Stimulated activated CD4-positive, alpha-beta T cell treated with anti-CD3 and anti-CD28 coated beads, Interleukin-12 subunit alpha, Interleukin-12 subunit beta, amount 100 ng/mL, for 48 hours (primary cell): ENCODE data around the gene FKBP8.

Experiments
- DNase-seq, 3 donors: peaks; one replicate each; pipeline ENCODE4 v3.0.0-alpha.2; 2020; ENCODE audit warnings: low read depth in 2 of 3, low spot score in 1 of 3

Gene FKBP8

DNA sequence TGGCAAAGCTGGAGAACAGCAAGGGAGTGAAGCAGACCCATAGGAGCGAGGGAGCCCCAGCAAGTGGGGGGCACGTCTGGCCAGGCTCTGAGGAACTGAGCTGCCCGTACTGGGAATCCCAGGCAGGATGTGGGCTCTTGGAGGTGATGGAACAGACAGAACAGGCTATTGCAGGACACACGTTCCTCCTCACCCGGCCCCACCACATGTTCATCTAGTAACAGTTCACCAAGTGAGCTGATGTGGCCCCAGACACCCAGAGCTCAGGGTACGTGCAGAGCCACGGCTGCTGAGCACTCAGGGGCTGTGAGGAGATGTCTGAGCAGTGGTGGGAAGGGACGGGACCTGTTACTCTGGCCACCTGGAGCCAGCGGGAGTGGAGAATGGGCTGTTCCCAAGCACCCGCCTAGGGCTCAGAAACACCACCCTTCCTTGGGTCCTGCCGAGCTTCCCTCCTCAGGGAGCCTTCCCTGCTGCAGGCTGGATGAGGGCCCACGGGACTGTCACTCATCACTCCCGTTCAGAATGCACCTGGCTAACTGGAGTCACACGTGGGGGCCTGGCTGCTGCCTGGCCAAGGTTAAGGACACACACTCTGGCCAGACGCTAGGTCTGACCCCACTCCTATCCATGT, 39.9 kb downstream of the FKBP8 start:
- DNase-seq, result no peak

DNA sequence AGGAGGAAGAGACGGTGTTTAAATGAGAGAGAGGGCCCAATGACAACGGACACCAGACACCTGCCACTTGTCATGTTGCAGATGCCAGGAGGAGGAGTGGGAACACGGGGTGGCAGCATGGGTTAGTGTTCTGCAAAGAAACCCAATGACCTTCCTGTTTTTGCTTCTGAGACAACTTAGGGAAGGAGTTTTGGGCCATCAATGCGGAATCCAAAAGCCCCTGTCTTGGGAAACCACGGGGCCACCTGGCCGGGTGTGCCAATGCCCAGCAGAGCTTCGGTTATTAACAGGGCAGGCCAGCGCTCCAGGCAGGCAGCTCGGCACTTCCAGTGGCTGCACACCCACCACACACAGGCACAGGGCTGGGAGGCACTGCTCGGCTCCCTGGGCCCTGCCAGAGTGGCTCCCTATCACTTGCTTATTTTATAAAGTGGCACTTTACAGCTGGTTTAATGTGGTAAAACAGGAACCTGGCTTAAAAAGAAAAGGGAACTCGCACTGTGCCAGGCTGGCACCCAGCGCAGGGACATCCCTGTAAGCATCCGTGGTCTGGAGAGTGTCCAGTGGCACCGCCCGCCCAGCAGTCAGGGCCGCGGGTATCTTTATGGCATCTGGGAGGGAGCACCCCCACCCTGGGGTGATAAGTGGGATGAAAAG, 40.6 kb downstream of the FKBP8 start:
- no peak for DNase-seq

DNA sequence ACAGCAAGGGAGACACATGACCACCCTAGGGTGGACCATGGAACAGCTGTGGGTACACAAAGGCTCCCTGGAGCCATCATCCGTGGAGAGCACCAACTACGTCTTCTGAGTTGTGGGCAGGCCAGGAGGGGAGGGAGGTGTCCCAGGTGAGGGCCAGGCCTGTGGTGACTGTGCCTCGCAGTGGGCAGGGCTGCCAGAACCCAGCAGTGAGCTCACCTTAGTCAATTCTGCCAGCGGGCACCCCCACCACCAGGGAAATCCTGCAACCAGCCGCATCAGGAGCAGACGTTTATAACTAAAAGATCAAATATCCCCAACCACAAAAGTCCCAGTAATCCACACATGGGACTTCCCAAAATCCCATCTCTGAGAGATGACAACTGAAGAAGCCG, 41.1 kb downstream of the FKBP8 start:
- DNase-seq, result no peak

DNA sequence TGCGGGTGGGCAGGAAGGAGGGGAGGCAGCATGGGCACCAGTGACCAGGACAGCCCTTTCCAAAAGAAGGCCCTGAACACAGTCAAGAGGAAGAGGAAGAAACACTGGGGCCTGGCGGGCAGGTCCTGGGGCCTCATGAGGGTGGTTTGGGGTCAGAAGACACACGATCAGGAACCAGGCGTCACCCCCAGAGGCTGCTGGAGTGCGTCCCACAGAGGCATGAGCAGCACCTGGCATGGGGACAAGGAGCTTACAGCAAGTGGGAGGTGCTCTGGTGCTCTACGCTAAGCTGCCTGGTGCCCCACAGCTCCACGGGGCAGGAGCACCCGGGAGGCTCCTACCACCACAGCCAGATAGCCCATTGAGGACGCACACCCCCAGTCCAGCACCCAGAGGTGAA, 41.5 kb downstream of the FKBP8 start:
- no peak for DNase-seq

DNA sequence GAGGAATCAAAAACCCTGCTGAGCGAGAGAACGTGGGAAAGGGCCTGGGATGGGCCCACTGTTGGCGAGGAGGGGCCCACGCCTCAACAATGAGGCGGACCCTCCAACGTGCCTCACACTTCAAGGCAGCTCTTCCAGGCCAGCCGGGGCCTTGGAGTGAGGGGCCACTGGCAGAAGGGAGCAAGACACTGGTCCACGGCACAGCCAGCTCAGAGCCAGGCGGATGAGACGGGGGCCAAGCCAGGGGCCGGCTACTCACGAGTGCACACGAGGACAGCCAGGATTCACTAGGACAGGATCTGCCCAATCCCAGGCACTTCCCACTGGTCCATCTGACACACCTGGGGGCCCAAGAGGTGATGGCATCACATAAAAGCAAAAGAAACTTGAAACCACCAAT, 42.0 kb downstream of the FKBP8 start:
- no peak for DNase-seq

DNA sequence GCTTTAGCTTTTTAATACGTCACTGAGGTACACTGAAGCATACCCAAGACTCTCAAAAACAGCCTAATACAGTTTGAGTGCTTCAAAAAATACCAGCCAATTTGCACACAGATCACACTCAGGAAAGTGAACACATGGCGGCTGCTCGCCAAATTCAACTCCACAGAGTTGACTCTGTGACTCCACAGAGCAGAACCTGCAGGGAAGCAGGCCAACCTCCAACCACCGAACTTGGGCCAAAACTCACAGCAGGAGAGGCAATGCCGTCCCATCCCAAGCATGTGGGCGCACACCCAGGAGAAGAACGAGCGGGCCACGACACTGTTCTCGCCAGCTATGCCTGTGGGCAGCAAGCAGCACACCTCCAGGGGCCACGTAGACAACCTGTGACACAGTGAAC, 42.6 kb downstream of the FKBP8 start:
- DNase-seq, result no peak

DNA sequence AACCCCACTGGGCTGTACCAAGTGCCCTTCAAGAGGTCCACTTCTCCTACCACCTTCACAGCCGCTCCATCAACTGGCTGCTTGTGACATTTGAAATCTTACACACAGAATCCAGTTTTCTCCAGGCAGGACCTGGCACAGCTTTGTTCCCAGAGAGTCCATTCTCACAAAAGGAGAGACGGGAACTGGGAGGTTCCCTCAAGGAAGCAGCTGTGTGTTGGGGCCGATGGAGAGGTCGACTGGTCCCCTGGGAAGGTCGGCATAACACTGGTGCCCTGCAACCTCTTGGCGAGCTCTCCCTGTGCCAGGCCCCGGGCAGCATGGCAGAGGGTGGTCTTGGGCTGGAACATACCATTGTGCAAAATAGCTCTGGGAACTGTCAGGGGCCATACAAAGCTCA, 43.0 kb downstream of the FKBP8 start:
- DNase-seq, result no peak

DNA sequence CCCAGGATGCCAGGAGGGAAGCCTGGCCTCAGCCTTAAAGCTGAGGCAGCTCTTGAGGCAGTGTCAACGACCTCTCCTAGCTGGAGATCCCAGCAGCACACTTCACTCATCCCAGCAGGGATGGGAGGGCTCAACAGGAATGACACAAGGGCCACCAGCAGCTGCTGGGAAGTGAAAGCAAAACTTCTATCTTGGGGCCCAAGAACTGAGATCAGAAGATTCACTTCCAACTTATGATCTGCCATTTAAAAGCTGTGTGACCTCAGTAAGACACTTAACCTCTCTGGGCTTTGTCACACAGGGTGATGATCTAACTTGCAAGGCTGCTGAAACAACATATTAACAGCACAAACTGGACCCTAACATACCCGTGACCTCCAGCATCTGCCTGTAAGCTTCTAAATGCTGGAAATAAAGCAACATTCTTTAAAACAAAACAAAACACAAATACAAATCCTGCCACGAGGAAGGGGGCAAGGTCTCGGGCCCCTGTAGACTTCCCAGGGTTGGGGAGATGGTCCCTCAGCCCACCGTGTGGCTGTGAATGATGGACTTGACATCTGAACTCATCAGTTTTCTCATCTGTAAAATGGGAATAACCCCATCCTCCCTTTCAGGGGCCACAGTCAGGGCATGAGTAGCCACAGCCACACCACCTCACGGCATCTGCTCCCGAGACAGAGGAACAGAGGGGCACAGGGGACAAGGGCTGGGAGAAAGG, 44.2 kb downstream of the FKBP8 start:
- no peak for DNase-seq

DNA sequence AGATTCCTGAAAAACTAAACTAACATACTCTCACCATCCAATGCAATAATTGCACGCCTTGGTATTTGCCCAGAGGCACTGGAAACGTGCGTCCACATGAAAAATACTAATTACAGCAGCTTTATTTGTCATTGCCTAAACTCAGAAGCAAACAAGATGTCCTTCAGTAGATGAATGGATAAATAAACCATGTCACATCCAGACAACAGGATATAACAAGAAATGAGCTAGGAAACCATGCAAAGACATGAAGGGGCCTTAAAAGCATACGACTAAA, 46.5 kb downstream of the FKBP8 start:
- no peak for DNase-seq

DNA sequence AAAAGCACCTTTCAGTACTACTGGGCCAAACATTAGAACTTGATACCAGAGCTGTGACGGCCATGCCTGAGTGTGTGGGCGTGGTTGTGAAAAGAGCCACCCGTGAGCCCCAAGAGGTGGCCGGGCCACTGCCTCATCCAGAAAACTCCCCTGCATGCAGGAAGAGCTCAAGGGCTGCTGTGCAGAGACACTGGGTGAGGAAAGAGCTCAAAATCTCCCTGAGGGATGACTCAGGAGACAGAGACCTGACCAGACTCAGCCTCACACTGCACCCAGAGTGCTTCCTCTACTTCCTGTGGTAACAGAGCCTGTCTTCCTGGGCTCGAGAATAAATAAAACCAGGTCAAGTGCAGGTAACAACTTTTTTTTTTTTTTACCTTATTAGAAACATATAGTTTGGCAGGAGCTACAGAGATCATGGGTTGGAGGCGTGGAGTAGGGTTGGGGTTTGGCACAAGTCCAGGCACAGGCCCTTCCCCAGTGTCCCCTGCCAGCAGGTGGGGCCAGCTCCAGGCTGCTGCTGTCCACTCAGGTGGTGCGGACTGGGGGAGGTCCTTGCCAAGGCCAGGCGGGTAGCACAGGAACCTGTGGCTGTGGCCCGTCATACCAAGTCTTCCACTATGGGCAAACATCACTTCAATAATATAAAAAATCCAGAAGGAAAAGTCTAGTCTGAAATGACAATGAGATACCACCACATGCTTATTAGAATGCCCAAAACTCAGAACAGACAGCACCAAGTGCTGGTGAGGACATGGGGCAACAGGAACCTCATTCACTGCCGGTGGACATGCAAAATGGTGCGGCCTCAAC, 47.0 kb downstream of the FKBP8 start:
- peak in 2 of 3 donors; percentile 32 to 47 for DNase-seq

DNA sequence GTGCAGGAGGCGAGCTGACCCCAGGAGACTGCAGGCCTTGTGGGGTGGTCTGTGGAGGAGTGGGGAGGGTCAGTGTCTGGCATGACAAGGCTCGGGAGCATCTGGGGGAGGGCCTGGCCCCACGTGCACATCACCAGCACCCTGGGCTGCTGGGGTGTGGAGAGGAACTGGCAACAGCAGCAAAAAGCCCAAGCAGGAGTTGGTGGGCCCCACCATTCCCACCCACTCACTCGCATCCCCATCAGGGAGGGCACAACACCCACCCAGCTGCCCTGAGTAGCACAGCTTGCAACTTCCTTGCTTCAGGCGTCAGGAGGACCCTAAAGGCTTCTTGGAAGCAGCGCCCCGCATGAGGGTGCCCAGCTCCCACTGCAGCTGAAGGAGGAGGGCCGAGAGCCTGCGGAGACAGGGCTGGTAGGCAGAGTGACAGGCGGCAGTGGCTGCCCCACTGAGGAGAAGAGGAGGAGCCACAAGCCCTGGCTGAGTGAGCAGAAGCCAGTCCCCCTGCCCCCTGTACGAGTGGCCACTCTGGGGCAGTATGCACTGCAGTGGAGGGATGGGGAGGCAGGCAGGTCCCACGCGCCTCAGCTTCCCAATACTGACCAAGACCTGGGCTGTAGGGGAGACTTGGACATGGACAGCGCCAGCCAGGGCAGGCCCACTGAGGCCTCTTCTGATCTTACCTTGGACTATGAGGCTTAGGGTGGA, 48.0 kb downstream of the FKBP8 start:
- DNase-seq, result no peak

DNA sequence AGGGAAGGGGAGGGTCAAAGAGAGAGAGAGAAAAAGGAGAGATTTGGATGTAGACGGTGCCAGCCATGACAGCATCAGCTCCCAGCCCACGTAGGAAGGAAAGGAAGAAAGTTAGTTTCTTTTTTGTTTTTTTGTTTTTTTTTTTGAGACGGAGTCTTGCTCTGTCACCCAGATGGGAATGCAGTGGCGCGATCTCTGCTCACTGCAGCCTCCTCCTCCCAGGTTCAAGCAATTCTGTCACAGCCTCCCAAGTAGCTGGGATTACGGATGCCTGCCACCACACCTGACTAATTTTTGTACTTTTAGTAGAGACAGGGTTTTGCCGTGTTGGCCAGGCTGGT, 49.1 kb downstream of the FKBP8 start:
- no peak for DNase-seq

DNA sequence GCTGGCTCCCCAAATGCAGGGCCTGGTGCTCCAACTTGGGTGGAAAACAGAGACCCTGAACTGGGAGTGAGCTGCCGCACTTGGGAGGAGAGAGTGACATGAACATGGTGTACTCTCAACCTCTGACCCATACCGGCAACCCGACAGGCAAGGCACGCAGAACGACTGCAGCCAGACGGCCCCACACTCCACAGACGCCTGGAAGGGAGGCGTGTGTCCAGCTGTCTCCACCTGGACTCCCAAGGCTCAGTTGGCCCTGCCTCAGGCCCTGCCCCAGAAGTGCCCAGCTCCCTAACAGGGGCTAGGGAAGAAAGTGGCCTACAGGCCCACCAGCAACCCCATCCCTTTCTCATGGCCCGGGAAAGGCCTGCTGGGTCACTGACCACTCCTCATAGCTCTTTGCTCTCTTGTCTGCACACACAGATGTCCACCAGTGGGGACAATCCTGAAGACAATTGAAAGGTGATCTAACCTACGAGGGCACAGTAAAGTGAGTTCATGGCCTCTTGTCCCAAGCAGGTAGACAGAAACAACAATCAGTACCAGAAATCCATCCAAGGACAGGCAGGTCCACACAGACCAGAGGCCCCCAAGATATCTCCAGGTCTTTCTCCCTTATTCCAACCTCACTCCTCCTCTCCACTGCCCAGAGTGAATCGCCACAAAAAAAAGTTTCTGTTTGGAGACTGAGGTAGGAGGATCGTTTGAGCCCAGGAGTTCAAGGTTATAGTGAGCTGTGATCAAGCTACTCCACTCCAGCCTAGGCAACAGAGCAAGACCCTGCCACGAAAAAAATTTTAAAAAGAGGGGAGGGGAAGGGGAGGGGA, 49.7 kb downstream of the FKBP8 start:
- DNase-seq, result no peak

DNA sequence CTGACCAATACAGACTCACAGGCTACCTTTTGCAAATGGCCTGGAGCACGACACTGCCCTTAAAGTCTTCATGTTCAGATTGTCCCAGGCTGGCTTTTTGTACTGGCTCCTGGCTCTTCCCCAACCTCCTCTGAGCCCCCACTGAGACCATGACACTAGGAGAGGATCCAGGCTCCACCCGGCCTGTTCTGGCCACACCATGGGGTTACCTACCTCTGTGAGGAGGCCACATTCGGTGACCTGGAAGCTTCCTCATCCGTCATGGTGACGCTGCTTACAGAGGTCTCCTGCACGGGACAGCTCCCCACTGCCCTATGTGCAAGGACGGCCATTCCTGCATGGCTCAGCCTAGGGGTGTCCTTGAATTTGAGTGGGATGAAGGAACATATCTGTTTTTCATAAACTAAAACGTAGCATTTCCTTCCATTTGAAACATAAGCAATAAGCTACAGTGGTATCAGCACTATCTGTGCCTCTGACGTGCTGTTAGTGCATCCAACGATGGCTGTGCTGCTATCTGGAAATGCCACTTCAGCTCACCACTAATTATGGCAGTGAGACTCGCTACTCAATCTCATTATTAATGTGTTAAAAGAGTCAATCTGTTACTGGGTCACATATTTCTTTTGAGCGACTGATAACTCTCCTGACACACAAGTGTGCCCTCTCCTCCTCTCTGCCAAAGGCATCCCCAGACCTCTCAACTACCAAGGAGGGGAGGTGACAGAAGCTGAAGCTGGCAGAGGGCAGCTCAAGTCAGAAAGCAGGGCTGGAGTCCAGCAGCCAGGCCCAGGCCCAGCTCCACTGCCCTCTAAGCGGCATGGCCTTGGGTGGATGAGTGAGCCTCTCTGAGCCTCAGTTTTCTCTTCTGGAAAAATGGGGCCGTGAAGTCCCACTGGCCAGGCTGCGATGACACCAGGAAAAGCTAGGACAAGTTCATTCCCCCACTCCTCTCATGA, 51.1 kb downstream of the FKBP8 start:
- DNase-seq, result no peak

DNA sequence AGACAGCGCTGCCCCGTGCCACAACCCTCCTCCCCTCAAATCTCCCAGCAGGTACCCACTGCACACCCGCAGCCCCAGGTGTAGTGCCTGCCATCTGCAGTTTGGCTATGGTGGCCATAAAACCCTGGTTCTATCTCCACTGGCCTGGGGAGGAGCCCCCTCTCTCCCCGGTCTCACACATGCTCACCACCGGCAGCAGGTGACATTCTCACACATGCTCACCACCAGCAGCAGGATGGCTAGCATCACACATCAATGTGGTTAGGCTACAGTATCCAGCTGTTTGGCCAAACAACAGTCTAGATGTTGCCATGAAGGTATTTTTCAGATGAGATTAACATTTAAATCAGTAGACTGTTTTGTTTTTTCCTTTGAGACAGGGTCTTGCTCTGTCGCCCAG, 52.6 kb downstream of the FKBP8 start:
- DNase-seq, result no peak

DNA sequence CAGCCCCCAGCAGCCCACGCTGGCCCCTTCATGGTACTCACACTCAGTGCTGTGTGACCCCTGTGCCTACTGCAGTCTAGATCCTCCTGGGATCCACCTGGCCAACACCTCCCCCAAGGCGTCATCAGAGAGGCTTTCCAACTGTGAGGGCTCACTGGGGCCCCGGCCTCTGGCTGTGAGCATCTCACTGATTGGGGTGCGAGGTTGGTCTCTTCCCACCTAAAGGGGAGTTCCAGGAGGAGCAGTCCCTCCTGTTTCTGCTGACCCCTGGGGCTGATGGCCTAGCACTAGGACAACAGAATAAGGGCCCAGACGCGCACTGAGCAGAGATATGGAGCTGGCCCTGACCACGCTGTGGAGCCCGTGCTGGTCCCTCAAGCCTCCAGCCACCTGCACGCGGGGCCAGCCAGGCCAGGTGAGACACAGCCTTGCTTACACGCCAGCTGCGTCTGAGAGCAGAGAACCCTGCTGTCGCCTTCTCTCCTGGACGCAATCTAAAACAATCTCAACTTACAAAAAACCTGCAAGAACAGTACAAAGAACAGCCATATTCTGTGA, 53.7 kb downstream of the FKBP8 start:
- DNase-seq, result no peak

DNA sequence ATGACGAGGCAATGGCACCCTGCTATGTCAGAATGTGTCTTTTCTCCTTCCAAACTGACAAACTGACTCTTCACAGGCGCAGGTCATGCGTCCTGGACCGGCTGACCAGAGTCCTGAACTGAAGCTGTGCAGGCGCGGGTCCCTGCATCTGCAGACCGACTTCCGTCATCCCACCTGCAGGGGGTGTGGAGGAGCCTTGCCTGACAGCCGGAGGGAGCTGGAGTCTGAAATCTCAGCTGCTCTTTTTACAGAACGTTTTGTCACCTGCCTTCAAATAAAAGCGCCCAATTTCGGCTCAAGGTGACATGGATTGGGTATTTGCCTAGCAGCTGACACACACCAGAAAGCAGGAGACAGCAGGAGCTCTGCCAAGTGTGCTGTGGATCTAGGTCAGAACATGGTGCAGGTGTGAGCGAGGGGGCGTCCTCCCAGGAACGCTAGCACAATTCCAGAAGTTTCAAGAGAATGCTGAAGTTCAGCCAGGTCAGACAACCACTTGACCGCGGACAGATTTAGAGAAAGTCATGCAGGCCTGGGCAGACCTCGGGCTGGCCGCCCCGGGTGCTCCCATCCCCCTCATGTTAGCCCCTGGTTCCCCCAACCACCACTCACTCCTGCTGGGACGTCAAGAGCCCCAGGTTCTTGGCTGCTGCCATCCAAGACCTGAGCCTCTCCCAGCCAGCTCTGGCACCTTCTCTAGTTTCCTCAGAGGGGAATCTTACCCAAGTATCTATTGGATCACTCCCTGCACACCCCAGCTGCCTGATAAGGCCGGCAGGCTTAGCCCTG, 54.3 kb downstream of the FKBP8 start:
- DNase-seq, result no peak

DNA sequence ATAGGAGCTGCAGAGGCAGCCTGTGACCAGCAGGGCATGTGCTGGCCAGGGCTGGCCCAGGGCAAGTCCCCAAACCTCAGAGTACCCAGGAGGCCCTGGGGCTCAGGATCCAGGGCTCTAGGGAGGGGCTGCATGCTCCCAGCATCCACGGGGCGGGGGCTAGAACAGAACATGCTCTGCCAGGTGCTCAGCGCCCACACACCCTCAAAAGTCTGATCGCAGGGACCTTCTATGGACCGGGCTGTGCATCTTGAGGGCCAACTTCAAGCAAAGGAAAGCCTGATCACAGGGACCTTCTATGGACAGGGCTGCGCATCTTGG, 55.0 kb downstream of the FKBP8 start:
- no peak for DNase-seq
